ENCODE measurements around the gene CHST8. TPM values are rescaled to one million over a fixed set of nuclear protein-coding genes. Genes with fewer than 3 reads are reported as not detected.

The CHST8 gene
- total RNA-seq, 1 donor from 2014 or later = not detected

GRCh38 chr19:33805840-33806433 lies 184.2 kb downstream of the CHST8 start:
- no peak for DNase-seq (ENCODE audit: low read depth)
- Histone ChIP-seq H3K36me3 (ENCODE audit: control insufficient read depth, insufficient read depth, low read length) (no peaks in the 10 kb centered on the region), H3K4me3 (ENCODE audit: low read depth, low read length) (no peak overlapping the region), H3K27me3 (ENCODE audit: control insufficient read depth, insufficient read depth, low read length) (no peaks in the 10 kb centered on the region)
- no peak for TF ChIP-seq CTCF (IDR thresholded peaks at IDR 0.05; ENCODE audit: insufficient read depth, low read length, poor library complexity, severe bottlenecking)

GRCh38 chr19:33806434-33806881 lies 184.7 kb downstream of the CHST8 start:
- no peaks in the 10 kb centered on the region for H3K27me3 ChIP-seq (ENCODE audit: control insufficient read depth, insufficient read depth, low read length)
- TF ChIP-seq CTCF (IDR thresholded peaks at IDR 0.05; ENCODE audit: insufficient read depth, low read length, poor library complexity, severe bottlenecking) = no peak
- no peak overlapping the region for H3K4me3 ChIP-seq (ENCODE audit: low read depth, low read length)
- no peak for DNase-seq (ENCODE audit: low read depth)
- H3K36me3 ChIP-seq (ENCODE audit: control insufficient read depth, insufficient read depth, low read length) = no peaks in the 10 kb centered on the region

GRCh38 chr19:33808399-33808798 lies 186.6 kb downstream of the CHST8 start:
- no peaks in the 10 kb centered on the region for H3K36me3 ChIP-seq (ENCODE audit: control insufficient read depth, insufficient read depth, low read length)
- no peak overlapping the region for H3K4me3 ChIP-seq (ENCODE audit: low read depth, low read length)
- no peaks in the 10 kb centered on the region for H3K27me3 ChIP-seq (ENCODE audit: control insufficient read depth, insufficient read depth, low read length)

GRCh38 chr19:33809960-33810359 lies 188.2 kb downstream of the CHST8 start:
- no peaks in the 10 kb centered on the region for H3K36me3 ChIP-seq (ENCODE audit: control insufficient read depth, insufficient read depth, low read length)
- no peak for DNase-seq (ENCODE audit: low read depth)
- H3K27me3 ChIP-seq (ENCODE audit: control insufficient read depth, insufficient read depth, low read length) = no peaks in the 10 kb centered on the region
- no peak for TF ChIP-seq CTCF (IDR thresholded peaks at IDR 0.05; ENCODE audit: insufficient read depth, low read length, poor library complexity, severe bottlenecking)
- H3K4me3 ChIP-seq (ENCODE audit: low read depth, low read length) = no peak overlapping the region

More at GRCh38 chr19:33808399-33808798, 186.6 kb downstream of the CHST8 start:
- no peak for TF ChIP-seq CTCF (IDR thresholded peaks at IDR 0.05; ENCODE audit: insufficient read depth, low read length, poor library complexity, severe bottlenecking)
- DNase-seq (ENCODE audit: low read depth) = no peak

GRCh38 chr19:33810821-33811220 lies 189.1 kb downstream of the CHST8 start:
- TF ChIP-seq CTCF (IDR thresholded peaks at IDR 0.05; ENCODE audit: insufficient read depth, low read length, poor library complexity, severe bottlenecking) = no peak
- Histone ChIP-seq H3K27me3 (ENCODE audit: control insufficient read depth, insufficient read depth, low read length) (no peaks in the 10 kb centered on the region), H3K4me3 (ENCODE audit: low read depth, low read length) (no peak overlapping the region), H3K36me3 (ENCODE audit: control insufficient read depth, insufficient read depth, low read length) (no peaks in the 10 kb centered on the region)
- DNase-seq (ENCODE audit: low read depth) = no peak

GRCh38 chr19:33811246-33811645 lies 189.5 kb downstream of the CHST8 start:
- Histone ChIP-seq H3K4me3 (ENCODE audit: low read depth, low read length) (no peak overlapping the region), H3K27me3 (ENCODE audit: control insufficient read depth, insufficient read depth, low read length) (no peaks in the 10 kb centered on the region), H3K36me3 (ENCODE audit: control insufficient read depth, insufficient read depth, low read length) (no peaks in the 10 kb centered on the region)
- no peak for DNase-seq (ENCODE audit: low read depth)
- TF ChIP-seq CTCF (IDR thresholded peaks at IDR 0.05; ENCODE audit: insufficient read depth, low read length, poor library complexity, severe bottlenecking) = no peak

All from kidney epithelial cell (primary cell).